ENCODE results near the gene DUOX1.

DUOX1 gene

DNA sequence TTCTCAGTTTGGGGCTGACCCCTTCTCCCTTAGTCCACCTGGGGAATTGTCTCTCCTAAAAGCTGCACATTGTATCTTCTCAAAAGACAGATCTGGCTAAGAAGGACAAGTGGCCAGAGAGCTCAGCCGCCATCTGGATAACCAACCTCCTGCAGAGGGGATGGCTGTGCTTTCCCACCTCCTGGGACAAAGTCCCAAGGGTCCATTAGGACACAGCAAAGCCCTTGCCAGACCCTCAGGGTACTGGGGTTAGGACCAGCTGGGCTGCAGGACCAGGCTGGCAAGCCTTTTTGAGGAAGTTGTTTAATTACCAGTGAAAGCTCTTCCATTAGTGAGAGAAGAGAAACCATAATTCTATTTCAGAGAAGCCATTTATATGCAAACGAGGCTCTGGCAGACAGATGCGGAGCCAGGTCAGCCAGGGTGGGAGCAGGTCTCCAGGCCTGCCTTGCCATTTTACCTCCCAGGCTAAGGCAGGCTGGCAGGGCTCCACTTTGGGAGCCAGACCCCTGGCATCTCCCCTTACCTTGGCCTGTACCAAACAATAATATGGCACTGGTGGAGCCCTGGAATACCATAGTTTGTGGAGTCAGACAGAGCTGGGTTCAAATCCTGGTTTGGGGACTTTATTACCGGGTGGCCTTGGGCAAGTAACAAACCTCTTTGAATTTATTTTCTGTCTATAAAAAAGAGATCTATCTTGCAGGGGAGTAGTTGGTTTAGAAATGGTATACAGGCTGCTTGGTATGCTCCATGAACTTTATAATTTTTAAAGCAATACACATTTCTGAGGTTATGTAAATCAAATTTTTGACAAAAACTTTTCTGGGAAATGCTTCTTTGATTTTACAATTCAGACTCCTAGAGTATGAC, 40.0 kb downstream of the DUOX1 start:
- DNase-seq: no peak

GRCh38 chr15:45171912-45172311, 42.1 kb downstream of the DUOX1 start:
- DNase-seq: no peak

DNA sequence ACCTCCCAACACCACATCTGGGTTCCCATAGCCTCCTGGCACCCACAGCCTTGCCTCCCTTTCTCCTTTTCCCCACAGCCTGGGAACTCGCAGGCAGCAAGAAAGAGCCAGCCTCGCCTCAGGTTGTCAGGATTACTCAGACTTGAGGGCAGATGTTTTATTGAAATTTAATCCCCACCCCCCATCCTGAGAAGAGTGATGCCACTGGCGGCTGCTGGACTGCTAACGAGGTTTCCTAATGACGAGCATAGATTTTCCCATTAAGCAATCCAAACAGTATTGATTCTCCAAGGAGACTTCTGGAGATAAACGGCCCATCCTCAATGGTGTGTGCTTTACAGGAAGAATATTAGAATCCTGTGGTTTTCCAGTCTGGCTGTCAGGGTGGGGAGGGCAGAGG, 44.3 kb downstream of the DUOX1 start:
- DNase-seq: no peak

GRCh38 chr15:45174577-45174976, 44.8 kb downstream of the DUOX1 start:
- no peak for DNase-seq

DNA sequence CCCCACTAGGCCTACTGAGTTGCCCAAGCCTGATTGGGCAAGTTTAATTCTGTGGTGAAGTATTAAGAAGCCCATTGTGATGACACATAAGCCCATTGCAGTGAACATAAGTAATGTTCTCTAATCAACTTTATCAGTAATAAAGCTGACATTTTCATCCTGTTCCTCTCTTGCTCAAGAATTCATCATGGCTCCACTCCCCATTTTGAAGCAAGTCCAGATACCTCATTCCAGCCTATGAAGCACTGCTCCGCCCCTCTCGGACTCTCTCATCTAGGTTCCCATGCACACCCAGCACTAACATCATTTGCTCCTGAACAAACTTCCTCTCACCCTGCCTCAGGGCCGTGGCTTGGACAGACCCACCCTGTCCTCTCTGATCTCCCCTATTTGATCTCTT, 47.5 kb downstream of the DUOX1 start:
- DNase-seq: no peak

- DNase-seq: no peak
These were observed 49.6 kb downstream of the DUOX1 start for GRCh38 chr15:45179221-45179985.

GRCh38 chr15:45180201-45180600, 50.4 kb downstream of the DUOX1 start:
- DNase-seq: no peak

DNA sequence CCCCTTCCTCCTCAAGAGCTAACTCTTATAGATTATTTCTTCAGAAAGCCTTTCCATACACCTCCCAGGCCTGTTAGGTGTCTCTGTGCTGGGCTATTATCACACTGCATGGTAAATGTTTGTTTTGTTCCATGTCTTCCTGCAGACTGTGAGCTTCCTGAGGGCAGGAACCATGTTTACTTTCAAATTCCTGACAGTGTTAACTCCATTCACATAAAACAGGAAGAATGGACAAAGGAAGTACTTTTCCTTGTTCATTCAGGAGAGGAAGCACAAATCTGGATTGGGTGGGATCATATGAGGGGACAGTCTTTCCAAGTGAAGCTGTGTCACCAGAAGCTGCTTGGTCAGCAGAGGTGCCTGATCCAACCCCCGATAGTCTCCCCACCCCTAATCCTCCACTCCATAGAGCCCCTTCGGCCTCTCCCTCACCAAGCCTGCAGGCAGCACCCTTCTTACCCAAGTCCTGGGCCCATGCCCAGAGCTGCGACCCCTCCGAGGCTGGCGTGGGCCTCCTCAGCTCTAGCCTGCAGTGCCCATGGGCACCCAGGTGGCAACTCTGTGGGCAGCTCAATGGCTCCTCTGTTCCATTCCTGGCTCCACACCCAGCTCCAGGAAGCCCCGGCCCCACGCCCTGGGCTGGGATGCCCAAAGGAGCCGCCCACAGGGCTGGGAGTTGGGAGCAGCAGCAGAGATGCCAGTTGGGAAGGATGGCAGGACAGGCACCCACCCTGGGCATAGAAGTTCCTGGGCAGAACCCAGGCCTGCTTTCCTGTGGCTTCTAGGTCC, 51.0 kb downstream of the DUOX1 start:
- DNase-seq: no peak

GRCh38 chr15:45181491-45182285, 51.9 kb downstream of the DUOX1 start:
- DNase-seq: no peak

- no peak for DNase-seq
These were observed 53.2 kb downstream of the DUOX1 start for GRCh38 chr15:45182996-45183395.

DNA sequence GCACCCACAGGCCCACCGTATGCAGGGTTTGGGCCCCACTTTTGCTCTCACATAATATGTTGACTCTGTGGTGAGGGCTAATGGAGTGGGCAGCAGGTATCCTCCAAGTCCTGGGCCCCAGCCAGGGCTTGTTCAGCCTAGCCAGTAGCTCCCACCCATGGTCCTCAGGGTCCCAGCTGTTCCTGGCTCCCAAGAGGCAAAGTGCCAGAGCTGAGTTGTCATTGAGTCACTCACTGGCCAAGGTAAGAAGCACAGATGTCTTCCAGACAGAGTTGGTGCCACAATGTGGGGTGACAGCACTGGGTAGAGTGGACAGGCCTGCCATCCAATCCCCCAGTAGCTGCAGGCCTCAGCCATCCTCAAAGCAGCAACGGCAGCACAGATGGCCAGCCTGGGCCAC, 53.7 kb downstream of the DUOX1 start:
- no peak for DNase-seq

DNA sequence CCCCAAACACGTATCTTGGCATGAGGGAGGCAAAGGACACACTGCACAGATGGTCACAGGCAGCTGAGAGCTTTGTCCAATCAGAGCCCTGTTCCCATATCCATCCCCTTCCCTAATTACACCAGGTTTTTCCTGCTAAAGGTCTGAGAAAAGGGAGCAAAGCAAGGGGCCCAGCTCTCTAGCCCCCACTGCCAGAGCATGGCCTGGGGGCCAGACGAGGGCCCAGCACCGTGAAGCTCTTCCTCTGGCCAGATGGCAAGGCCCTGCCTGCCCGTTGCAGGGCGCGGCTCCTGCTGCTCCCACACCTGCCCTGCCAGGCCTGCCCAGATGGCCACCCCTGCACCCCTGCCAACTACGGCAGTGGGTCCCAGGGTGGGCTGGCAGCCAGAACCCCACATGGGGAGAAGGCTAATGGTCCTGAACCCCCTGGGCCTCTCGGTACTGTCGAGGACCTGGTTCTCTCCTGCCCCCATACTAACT, 54.8 kb downstream of the DUOX1 start:
- DNase-seq: no peak

DNA sequence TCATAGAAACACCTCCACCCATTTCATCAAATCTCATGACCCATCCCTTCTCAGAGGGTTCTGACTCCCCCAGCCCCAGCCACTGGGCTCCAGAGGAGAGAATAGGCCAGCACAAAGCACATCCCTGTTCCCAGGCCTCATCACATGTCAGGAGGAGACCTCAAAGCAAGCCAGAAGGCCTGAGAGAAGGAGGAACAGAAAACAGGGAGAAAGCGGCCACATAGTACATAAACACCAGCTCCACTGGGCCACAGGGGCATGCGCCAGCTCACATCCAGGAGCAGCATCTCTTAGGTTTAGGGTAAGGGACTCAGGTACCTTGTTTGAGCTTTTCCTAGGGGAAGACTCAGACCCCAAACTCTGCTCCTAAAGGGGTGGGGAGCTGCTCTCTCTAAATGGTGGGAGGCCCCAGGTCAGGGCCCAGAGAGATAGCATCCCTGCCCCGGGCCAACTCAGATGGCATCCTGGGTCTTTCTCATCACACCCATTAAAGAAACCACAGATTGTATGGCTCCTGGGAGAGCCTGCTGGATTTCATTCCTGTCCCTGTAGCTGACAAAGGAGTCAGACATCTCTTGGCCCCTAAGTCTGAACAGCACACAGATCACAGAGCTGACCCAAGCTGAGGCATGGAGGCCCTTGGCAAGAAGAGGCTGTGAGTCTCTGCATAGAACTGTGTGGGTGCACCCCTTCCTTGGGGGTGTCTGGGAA, 55.4 kb downstream of the DUOX1 start:
- no peak for DNase-seq

DNA sequence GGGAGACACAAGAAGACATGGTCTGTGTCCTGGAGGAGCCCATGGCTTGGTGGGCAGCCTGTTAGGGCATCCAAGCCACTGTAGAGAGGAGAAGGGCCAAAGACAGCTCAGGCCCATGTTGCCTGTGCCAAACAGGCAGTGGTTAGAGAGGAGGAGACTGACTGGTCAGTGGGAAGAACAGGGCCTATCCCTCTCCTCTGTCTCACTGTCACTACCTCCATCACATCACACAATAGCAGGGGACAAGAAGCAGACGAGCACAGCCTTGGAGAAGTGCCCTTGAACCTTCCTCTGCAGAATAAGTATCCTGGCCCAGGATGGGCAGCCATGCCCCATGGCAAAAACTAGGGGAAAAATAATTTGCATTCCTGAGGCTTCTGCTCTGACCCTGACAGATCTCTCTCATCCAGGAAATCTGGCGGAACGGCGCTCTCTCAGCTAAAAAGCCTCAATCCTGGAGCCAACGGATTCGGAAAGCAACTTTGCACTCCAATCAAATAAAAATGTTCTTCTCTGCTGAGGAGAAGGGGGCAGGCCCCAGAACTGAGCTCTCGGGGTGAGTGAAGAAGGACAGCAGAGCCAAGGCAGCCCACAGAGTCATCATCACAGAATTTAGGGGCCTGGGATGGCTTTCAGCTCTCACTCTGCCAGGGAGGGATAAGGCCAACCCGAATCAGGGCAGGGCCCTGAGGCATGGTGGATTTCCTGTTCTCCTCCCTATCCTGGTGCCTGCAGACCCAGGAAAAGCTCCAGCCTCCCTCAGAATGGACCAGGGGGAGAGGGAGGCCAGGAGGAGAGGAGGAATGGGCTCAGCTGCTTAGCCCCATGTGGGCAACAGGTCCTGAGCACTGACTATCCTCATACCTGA, 56.3 kb downstream of the DUOX1 start:
- DNase-seq: no peak

DNA sequence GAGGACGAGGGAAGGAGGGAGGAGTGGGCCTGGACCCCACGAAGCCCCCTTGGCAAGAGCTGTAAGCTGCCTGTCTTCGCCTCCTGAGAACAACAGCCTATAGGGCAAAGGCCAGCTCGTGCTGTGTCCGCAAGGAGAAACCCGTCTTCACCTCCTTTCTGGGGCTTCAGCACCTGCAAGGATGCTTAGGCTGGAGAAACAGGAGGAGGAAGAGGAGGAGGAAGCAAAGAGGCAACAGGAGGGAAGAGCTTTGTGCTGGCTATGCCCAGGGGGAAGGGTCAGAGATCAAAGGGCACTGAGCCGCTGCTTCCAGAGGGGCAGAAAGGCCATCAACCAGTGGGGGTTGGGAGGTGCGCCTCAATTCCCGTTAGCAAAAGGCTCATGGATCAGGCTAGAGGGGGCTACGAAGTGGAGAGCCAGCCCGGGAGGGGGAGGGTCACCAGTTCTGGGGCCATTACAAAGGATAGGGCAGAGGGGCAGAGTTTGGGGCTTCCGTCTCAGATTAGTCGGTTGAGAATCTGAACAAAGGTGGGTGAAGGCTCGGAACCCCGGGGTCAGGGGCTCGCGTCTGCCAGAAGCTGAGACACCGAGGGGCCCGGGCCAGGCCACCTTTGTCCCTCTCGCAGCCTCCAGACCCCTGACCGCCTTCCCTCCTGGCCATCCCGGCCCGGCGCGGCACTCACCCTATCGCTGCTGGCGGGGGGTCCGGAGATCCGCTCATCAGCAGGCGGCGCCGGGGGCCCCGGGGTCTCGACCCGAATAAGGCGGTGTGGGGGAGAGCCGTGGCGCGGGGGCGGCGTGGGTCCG, 57.2 kb downstream of the DUOX1 start:
- no peak for DNase-seq

- no peak for DNase-seq
These were observed 57.7 kb downstream of the DUOX1 start for GRCh38 chr15:45187578-45187893.

- no peak for DNase-seq
These were observed 58.4 kb downstream of the DUOX1 start, which contains the start of gene SHF for GRCh38 chr15:45187894-45188830. Gene SHF (minus strand): TSS chr15:45187966. CDS start chr15:45187951, 15 bp downstream.

DNA sequence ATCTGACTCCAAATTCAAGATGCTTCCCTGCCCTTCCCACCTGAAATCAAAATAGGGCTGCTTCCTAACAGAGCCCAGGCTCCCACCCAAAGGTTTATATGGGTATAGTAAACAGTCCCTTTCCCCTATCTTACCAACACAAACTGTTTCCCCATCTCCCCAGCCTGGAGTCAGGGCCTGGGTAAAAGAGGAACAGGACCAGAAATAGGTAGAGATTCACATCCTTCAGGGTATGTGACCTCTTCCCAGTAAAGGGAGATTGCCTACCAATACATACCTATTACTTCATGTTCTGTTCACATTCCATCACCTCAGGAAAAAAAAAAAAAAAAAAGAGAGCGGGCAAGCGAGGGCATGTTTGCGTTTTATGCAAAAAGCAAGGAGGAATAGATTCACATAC, 67.7 kb downstream of the DUOX1 start:
- DNase-seq: no peak
